Measurements from ENCODE around the gene KSR2.
"Not testable (repeated sequence)": the region's sequence is repeated elsewhere in the genome, so short reads cannot be mapped to it uniquely, and the experiment has no call there.

Gene KSR2

DNA sequence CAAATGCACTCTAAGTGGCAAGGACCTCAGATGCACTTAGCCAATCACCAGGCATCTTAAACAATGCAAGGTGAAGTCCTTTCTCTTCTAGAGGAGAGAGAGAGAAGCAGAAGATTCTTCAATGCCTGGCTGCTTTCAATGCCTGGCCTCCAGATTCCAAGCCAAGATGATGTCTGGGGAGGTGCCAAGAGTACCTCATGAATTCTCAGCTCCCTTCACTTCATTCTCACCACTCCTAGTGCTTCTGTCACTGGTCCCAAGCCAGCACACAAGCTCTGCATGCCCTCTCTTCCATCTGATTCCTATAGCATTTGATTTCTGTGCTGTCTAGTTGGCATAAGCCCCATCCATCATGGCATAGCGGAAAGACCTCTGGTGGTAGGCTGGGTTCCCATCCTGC, 225.0 kb downstream of the KSR2 start:
- no peak for DNase-seq

DNA sequence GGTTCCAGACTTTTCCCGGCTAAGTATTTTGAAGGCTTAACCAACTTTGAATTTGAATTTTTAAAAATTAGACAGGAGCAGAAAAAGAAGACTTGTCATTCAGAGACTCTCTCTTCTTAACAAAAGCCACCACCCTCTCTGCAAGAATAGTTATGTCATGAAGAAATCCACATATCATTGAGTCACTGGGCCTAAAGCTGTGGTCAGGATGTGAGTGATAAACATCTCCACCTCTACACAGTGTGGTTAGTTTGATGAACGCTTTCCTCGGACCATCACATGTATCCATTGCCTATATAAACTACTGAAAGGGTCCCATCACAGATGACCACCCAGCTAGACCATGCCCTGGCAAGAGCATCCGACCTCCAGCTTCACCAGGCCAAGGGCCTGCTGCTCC, 226.1 kb downstream of the KSR2 start:
- DNase-seq, result no peak

DNA sequence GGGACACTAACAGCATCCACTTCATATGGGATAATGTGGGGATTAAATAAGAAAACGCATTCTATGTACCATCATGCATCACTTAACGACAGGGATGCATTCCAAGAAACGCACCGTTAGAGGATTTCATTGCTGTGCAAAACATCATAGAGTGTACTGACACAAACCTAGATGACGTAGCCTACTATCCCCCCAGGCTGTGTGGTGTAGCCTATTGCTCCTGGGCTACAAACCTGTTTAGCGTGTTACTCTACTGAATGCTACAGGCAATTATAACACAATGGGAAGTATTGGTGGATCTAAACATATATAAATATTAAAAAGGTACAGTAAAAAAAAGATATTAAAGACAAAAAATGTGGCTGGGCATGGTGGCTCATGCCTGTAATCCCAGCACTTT, 230.6 kb downstream of the KSR2 start:
- no peak for DNase-seq

DNA sequence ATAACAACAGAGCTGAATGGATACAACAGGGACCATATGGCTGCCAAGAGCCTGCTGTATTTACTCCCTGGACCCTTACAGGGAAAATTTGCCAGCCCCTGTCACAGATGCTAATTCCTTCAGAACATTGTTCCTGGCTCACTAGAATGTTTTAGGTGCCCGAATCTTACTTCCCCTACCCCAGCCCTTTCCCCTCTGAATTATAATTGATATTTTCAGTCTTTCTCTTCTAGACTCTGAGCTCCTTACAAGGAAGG, 235.3 kb downstream of the KSR2 start:
- no peak for DNase-seq

DNA sequence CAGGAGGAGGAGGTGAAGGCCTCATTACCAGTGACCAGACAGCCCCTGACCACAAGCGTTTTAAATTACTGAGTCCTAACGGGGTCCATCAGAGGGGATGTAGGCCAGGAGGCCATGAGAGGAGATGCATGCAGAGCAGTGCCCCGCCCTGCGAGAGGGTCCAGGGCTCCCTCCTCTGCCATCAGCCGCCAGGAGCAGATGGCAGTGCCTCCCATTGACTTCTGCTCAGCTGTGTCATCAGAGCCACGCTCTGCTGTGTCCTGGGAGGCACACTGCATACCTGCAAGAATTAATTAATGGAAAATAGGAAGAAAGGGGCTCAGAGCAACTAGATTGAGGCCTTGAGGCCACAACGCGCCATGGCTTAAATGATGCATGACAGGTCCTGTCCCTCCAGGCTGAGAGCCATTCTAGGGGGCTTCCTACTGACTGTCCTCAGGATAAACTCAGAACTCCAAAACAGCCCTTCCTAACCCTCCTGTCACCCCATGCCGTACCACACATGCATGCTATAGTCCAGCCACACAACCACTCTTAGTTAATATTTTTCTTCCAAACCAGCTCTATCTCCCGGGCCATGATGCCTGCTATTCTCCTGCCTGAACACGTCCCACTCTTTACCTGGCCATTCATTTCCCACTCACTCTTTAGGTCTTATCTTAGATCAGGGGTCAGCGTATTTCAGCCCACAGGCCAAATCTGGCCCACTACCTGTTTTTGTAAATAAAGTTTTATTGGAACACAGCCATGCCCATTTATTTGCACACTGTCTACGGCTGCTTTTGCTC, 235.8 kb downstream of the KSR2 start:
- DNase-seq, result no peak

DNA sequence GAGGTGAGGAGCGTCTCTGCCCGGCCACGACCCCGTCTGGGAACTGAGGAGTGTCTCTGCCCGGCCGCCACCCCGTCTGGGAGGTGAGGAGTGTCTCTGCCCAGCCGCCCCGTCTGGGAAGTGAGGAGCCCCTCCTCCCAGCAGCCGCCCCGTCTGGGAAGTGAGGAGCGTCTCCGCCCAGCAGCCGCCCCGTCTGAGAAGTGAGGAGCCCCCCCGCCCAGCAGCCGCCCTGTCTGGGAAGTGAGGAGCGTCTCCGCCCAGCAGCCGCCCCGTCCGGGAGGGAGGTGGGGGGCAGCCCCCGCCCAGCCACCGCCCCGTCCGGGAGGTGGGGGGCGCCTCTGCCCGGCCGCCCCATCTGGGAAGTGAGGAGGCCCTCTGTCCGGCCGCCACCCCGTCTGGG, 237.7 kb downstream of the KSR2 start:
- DNase-seq, result not testable (repeated sequence)

DNA sequence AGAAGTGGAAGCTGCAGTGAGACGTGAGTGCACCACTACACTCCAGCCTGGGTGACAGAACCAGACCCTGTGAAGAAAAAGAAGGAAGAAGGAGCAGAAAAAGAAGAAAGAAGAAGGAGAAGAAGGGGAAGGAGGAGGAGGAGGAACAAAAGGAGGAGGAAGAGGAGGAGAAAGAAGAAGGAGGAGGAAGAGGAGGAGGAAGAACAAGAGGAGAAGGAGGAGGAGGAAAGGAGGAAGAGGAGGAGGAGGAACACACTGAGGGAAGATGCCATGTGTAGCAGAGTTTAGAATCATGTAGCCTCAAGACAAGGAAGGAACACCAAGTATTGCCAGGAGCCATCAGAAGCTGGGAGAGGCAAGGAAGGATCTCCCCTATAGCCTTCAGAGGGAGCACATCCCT, 241.5 kb downstream of the KSR2 start:
- no peak for DNase-seq

DNA sequence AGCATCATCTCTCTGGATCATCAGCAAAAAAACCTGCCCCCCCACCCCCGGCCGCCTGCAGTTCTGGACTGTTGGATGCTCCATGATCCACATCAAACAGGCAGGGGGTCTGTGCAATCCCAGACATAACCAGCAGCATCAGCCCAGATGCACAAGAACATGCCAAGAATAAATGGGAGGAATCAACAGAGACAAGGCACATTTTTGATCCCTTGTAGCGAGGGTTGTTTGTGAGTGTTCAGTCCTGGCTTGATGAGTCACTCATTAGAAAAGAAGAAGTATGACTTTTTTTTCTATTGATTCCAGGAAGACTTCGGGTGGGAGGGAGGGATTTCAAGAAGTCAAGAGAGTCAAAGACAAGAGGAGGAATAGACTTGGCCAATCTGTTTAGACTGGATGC, 244.2 kb downstream of the KSR2 start:
- DNase-seq, result no peak

DNA sequence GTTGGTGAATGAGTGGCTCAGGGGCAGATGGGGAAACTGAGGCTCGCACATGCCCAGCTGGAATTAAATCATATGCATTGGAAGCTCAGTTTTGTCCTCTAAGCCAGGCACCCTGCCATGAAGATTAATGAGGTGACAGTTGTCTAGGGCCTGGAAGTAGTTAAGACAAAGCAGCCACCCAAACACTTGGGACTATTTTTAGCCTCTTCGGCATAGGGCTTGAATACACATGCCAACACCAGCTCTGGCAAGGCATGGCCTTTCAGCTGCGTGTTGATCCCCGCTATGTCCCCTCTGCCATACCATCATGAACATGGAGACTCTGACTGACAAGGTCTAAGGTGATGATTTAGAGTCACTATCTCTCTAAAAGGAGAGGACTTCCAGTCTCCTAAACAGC, 250.2 kb downstream of the KSR2 start:
- DNase-seq, result no peak

DNA sequence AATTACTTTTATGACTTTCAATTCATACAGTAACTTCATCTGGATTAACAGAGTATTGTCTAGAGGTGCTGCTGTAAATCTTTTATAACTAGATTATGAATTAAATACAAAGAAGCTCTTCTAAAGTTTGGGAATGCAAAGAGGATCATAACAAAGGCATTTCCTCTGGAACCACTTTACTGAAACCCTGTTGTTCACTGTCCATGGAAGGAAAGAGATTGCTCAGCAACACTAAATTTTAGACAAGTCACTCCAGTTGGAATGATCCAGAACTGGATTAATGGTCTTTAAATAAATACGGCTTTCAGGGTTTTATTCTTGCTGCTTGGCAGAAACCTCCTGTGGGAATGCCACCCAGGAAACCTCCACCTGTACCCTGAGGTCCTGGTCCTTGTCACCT, 250.6 kb downstream of the KSR2 start:
- DNase-seq, result no peak

DNA sequence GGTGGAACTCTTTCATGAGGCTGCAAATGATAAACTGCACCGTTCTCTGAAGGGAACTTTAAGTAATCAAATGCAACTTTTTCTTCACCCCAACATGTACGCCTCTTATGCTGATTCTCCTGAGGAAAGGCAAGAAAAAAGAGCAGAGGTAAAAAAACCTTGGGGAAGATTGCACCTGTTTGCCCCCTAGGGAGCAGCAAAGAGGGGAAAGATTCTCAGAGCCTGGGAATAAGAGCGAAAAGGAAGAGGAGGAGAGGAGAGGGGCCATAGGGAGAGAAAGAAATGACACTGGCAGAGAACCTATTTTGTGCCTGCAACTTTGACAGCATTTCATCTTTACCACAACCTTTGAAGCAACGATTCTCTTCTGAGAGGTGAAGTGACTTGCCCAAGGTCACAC, 254.6 kb downstream of the KSR2 start:
- DNase-seq, result no peak

DNA sequence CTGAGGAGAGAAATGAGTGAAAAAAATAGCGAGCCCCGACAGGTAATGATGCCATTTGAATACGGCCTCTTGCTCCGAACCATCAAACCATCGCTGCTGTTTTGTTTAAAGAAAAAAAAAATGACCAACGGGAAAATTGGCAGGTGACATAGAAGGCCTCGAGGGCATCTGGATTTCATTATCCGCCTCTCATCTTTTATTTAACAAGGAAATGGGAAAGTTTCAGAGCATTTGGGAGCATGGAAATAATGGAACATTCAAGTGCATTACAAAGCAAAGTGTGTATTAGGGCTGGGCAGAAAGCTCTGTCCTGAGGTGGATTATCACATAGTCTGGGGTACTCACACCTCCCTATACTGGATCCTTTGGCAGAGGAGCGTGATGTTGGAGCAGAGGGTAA, 258.7 kb downstream of the KSR2 start:
- DNase-seq, result no peak

DNA sequence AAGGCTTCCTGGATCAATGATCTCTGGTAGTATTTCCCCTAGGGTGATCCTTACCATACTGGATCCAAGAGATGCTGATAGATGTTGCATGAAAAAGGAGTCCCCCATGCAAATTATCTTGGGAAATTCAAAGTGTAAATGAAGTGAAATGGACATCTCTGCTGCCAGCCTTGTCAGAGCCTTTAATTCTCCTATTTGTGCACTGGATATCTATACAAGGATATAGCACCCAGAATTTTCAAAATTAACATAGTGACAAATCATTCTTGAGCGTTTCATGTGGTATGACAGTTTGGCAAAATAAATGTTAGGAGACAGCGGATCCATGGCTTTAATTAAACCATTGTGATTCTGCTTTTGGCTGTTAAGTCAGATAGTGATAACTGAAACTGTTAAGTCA, 260.9 kb downstream of the KSR2 start:
- DNase-seq, result no peak

DNA sequence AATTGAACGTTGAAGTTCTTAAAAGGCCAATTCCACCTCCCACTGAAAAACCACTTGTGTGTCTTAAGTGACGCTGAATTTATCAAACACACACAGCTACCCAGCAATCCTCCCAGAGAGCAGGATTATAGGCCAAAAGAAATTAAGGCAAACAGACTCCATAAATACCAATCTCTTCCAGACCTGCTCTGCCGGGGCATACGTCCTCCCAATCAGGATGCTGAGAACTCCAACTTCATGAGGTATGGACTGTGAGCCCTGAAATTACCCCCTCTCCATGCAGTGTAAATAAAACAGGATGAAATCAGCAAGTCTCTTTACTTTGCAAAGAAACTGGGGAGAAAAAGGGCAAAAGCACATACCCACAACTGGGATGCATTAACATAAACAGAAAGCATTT, 265.2 kb downstream of the KSR2 start:
- DNase-seq, result no peak

DNA sequence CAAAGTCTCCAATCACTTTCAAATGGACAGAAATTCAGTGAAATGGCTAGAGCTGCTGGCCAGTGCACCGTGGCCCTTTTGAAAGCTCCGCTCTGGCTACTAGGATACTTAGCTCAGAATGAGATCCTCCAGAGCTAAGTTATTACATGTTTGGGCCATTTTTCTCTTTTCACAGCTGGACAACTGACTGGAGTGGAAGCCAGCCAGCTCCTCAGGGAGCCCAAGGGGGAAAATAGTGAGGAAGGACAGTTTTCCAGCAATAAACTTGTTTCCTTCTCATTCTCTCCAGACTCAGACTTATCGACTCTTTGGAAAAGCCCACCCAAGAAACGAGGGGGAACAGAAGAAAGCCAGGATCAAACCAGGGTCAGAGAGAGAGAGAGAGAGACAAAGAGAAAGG, 266.0 kb downstream of the KSR2 start:
- no peak for DNase-seq

DNA sequence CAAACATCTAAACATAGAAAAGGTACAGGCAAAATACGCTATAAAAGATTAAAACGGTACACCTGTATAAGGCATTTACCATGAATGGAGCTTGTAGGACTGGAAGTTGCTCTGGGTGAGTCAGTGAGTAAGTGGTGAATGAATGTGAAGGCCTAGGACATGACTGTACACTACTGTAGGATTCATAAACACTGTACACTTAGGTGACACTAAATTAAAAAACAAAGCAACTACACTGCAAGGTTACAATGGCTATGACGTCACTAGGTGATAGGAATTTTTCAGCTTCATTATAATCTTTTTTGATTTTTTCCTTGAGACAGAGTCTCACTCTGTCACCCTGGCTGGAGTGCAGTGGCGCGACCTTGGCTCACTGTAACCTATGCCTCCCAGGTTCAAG, 269.2 kb downstream of the KSR2 start:
- DNase-seq, result no peak

DNA sequence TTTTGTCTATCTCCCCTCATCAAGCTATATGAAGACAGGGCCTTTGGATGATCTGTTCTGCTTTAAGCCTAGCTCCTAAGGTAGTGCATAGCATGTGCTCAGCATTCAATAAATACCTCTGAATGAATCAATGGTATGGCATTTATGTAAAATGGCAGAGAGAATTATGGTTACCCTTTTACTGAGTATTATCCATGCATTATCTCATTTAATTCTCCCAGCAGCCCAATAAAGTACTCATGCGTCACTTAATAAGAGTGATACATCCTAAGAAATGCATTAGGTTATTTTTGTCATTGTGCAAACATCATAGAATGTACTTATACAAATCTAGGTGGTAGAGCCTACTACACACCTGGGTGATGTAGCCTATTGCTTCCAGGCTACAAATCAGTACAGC, 269.7 kb downstream of the KSR2 start:
- no peak for DNase-seq

DNA sequence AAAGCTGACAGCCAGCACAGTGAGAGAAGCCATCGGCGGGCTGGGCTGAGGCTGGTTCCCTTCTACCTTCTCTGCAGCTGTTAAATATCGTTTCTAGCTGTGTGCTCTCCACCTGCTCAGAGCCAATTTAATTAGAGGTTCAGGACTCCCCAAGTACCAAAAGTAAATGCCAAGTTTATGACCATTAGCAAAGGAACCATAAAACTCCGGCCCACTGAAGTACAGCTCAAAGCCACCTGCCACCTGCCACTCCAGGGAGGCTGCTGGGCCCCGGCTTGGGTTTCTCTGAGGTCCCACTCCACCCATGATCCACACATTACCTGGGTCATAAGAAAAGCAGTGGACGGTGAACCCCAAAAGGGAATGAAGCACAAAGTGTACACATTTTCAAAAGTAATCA, 272.8 kb downstream of the KSR2 start:
- no peak for DNase-seq

DNA sequence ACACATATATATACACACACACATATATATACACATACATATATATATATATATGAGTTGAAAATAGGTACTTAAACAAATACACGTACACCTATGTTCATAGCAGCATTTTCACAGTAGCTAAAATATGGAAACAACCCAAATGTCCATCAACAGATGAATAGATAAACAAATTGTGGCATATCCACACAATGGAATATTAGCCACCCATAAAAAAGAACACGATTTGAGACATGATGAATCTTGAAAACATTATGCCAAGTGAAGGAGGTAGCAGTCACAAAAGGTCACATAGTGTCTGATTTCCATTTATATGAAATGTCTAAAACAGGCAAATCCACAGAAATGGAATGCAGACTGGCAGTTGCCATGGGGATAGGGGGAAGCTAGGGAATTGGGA, 276.3 kb downstream of the KSR2 start:
- DNase-seq, result no peak

DNA sequence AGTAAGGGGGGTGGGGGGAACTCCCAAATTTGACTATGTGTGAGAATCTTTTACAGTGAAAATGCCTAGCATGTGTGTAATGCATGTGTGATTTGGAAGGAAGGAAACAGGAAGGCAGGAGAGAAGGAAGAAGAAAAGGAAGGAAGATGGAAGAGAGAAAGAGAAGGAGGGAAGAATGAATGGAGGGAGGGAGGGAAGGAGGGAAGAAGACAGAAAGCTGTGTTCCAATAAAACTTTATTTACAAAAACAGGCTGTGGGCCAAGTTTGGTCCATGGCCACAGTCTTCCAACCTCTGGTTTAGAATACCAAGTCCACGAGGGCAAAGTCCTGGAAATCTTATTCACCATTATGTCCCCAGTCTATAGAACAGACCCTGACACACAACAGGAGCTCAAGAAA, 278.9 kb downstream of the KSR2 start:
- DNase-seq, result no peak

DNA sequence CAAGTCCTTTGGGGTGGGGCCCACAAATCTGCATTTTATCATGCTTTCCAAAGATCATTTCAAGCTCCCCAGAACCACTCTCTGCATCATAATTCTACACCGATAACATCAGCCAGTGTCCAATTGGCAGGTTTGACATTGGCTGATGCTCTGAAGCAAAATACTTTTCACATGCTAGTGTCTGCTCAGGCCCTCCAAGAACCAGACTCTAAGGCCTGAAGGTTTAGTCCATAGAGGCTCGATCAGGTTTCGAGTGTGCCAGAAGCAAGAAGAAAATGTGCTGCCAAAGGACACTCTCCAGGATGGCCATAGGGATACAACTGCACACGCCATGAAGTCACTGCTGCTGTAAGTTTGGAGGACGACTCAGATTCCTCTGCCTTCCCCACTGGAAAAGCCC, 280.3 kb downstream of the KSR2 start:
- DNase-seq, result no peak

DNA sequence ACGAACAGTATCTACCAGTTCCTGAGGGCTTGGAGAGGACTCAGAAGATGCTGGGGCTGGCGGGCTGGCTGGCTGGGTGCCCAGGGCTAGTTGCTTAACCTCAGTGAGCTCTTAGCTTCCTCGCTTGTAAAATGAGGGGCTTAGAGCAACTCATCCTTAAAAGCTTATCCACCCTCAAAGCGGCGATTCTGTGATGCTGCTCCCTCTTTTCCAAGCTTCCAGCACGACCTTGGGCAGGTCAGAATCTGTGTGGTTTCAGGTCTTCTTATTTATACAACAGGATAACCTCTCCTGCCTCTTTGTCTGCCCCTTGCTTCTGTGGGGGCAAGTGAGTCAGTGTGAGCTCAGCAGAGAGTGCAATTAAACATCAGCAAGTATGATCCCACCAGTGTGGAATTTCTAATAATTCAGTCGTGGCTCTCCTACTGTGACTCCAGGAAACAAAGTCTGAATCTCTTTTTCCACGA, 281.8 kb downstream of the KSR2 start:
- DNase-seq, result no peak

DNA sequence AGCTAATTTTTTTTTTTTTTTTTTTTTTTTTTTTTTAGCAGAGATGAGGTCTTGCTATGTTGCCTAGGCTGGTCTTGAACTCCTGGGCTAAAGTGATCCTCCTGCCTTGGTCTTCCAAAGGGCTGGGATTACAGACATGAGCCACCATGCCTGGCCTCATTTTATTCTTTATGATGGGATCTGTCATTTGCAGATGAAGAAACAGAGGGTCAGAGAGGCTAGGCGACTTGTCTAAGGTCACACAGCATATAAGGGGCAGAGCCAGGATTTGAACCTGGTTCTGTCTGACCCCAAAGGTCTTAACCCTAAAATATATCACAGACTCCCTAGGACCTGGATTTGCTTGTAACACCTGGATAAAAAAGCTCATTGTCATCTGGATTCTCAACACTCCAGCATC, 282.6 kb downstream of the KSR2 start:
- no peak for DNase-seq

DNA sequence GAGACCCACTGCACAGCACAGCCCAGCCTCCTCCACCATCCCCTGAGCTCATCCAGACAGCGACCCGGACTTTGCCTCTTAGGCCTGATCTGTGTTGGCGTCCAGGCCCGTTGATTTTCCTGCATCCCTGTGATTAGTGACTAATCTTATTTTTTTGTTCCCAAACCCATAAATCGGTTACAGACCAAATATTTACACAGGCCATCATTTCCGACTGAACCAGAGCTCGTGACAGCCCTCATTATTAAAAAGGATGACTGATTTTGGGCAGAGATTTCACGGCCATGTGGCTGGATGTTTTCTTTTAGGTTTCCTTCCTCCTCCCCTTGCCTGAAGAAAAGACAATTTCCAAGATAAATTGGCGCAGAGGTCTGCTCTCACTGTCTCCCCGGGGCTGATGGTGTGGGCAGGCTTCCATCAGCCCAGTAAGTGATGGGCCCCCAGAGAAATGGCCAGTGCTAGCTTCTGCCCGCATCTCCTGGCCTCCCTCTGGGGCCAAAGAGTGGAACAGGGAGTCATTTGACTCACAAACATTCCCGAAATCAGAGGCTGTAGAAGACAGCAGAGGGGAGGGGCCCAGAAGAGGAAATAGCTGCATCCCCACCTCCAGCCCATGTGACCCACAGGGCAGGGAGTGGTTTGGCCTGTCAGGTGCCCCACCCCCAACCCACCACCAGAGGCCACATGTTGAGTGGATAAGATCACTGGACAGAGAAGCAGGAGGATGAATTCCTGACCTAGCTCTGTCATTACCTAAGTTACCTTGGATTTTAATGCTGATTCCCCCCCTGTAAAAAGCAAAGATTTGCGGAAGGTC, 283.5 kb downstream of the KSR2 start:
- DNase-seq, result no peak

DNA sequence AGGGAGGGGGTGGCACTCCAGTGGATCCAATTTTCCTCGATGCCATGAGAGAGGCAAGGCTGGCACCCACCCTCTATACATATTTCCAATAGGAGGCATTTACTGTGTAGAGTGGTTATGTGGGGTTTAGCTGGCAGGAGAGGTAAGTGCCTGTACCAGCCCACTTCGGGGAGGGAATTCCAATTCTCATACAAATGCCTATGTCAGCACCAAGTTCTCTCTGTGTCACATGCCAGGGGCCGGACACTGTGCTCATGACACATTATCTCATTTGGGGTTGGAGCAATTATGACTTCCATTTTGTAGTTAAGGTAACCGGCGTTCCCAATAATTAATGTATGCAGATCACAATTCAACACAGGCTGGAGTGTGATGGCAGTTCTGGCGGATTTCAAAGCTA, 284.3 kb downstream of the KSR2 start:
- DNase-seq, result no peak
